Stimulated activated CD4-positive, alpha-beta T cell treated with anti-CD3 and anti-CD28 coated beads, Interleukin-12 subunit alpha, Interleukin-12 subunit beta, amount 100 ng/mL, for 48 hours (primary cell): Measurements from ENCODE around the gene ATAD3A.
"Not testable (repeated sequence)": the region's sequence is repeated elsewhere in the genome, so short reads cannot be mapped to it uniquely, and the experiment has no call there.

Experiments used
- DNase-seq, 3 donors: peaks; one replicate each; pipeline ENCODE4 v3.0.0-alpha.2; 2020; ENCODE audit warnings: low read depth in 2 of 3, low spot score in 1 of 3

The ATAD3A gene

DNA sequence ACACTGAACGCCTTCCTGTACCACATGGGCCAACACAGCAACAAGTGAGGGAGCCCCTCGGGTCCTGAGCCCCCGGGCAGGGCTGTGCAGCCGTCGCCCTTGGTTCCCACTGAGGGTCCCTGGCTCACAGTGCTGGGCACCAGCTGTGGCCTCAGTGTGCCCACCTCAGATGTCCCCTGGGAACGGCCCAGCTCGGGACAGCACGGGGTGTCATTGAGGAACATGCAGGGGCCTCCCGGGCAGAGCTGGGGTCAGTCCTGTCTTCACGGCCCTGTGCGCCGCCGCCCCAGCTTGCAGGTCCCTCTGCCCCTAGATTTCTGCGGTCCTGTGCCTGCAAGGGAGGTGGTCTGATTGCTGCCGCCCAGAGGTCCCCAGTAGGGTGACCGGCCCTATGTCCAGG is 22.7 kb upstream of the ATAD3A start:
- no peak for DNase-seq

GRCh38 chr1:1489861-1490260 is 22.1 kb upstream of the ATAD3A start:
- no peak for DNase-seq

GRCh38 chr1:1490633-1491230 is 21.2 kb upstream of the ATAD3A start:
- DNase-seq, result no peak

GRCh38 chr1:1491601-1492000 is 20.4 kb upstream of the ATAD3A start:
- no peak for DNase-seq

GRCh38 chr1:1494311-1494710 is 17.7 kb upstream of the ATAD3A start:
- DNase-seq, result not testable (repeated sequence)

DNA sequence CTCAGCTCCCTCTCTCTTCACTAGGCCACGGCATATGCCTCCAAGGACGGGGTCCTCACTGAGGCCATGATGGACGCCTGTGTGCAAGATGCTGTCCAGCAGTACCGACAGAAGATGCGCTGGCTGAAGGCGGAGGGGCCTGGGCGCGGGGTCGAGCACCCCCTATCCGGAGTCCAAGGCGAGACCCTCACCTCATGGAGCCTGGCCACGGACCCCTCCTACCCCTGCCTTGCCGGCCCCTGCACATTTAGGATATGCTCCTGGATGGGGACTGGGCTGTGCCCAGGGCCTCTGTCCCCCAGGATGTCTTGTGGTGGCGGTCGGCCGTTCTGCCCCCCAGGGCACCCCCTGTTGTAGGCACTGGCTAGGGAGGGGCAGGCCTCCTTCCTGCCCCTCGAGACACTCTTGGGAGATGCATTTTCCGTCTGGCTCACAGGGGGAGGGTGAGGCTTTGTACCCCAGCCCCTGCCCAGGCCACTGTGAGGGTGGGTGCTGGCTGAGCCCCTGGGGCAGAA is 16.4 kb upstream of the ATAD3A start:
- DNase-seq, result not testable (repeated sequence)

- peak; percentile 71 to 77 (median 73) for DNase-seq
Measured at GRCh38 chr1:1504777-1505365, 7.1 kb upstream of the ATAD3A start.

DNA sequence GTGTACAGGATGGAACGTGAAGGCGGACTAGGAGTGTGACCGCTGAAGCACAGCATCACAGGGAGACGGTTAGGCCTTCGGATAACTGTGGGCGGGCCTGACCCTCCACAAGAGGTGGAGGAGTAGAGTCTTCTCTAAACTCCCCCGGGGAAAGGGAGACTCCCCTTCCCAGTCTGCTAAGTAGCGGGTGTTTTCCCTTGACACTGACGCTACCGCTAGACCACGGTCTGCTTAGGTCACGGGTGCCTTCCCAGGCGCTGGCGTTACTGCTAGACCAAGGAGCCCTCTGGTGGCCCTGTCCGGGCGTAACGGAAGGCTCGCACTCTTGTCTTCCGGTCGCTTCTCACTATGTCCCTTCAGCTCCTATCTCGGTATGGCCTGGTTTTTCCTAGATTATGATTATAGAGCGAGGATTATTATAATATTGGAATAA is 6.6 kb upstream of the ATAD3A start:
- peak in 1 of 3 donors; percentile 19 for DNase-seq

GRCh38 chr1:1505801-1506200 is 6.2 kb upstream of the ATAD3A start:
- DNase-seq, result not testable (repeated sequence)

GRCh38 chr1:1507305-1507704 is 4.7 kb upstream of the ATAD3A start:
- no peak for DNase-seq

DNA sequence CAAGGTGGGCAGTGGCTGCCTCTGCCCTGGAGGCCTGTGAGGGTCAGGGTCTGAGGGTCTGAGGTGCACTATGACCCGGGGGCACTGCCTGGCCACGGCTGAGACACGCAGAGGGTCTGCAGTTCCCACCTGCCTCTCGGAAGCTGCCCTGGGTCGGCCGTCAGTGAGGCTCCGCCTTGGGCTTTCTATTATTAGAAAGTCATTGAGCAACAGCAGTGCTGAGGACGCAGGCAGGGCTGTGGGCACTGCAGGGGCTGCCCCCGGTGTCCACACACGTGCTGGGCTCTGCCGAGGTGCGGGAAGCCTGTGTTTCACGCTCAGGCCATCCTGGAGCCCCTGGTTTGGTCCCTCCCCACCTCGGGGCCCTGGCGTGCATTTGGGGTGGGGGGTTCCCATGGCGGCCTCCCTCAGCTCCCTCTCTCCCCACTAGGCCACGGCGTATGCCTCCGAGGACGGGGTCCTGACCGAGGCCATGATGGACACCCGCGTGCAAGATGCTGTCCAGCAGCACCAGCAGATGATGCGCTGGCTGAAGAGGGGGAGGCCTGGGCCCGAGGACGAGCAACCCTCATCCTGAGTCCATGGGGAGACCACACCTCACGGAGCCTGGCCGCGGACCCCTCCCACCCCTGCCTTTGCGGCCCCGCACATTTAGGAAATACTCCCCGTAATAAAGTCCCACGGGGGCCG is 3.0 kb upstream of the ATAD3A start:
- DNase-seq, result not testable (repeated sequence)

GRCh38 chr1:1509465-1509850 is 2.5 kb upstream of the ATAD3A start:
- not testable (repeated sequence) for DNase-seq

DNA sequence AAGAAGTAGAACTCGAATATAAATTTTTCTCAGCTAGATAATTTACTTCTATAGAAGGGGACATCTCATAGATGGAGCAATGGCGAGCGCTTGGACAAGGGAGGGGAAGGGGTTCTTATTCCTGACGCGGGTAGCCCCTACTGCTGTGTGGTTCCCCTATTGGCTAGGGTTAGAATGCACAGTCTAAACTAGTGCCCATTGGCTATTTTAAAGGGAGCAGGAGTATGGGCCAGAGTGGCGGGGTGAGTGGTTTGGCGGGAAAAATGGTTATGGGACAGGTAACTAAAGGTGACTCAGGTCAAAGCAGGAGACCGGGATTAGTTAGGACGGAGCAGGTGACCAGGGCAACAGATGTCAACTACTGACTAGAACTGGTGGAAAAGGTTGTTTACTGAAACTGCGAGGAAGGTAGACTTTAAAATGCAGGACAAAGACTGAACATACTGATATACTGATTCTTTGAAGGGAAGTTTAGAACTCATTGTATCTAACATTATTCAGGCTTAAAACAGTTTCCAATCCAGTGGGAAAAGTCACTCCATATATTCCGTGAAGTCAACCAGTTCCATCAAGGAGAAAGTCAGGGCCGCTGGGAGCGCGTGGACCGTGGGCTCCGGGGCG is 940 bp upstream of the ATAD3A start:
- no peak for DNase-seq

DNA sequence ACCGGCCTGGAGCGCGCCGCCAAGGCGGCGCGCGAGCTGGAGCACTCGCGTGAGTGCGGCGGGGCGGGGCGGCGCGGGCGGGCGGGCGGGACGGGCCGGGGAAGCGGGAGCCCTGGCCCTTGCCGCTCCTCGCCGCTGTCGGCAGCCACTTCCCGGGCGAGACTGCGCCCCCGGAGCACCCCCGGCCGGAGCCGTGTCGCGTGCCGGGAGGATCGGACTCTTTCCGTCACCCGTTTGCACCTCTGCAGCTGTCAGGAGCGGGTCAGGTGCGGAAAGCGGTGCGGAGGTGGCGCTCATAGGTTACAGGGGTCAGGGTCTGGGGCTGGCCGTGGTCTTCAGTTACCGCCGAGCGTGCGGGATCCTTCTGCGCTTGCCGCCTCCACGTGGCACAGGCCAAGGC is 463 bp downstream of the ATAD3A start:
- DNase-seq, result not testable (repeated sequence)

DNA sequence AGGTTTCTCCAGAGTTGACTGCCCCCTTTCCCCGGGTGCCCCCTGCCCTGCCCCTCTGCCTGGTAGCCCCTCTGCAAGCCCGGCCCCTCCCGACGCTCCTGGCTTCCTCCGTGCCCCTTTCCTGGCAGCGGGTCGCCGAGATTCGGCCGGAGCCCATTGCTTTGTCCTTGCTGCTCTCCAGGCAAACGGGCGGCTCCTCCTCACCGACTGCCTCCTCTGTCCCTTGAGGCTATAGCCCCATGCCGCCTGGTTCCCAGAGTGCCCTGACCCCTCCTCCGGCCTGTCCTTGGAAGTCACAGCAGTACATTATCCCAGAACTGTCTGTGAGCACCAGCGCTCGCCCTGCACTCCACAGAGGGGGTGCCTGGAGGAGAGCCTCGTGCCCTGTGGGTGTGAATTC is 1.7 kb downstream of the ATAD3A start:
- DNase-seq, result not testable (repeated sequence)

- not testable (repeated sequence) for DNase-seq
Measured at GRCh38 chr1:1514376-1514775, 2.4 kb downstream of the ATAD3A start.

- not testable (repeated sequence) for DNase-seq
Measured at GRCh38 chr1:1516923-1517322, 5.0 kb downstream of the ATAD3A start.

- DNase-seq, result no peak
Measured at GRCh38 chr1:1517973-1518620, 6.1 kb downstream of the ATAD3A start.

- not testable (repeated sequence) for DNase-seq
Measured at GRCh38 chr1:1518621-1519007, 6.7 kb downstream of the ATAD3A start.

- not testable (repeated sequence) for DNase-seq
Measured at GRCh38 chr1:1519805-1520505, 8.0 kb downstream of the ATAD3A start.

DNA sequence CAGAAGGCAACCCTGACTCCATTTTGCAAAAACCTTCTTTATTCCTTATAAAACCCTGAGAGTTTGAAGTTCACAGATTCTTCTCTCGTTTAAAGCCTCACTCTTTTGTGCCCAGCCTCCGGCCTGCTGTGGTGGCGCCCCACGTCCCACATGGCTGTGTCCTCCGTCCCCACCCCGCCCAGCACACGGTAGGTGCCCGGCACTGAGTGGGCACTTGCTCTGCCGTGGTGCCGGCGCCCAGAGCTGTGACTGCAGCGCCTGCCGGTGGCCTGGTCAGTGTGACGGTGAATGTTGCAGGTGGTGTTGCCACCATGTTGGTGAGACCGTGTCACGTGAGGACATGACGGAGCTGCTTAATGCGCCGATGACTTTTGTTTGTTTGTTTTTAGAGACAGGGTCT is 9.4 kb downstream of the ATAD3A start:
- no peak for DNase-seq
